HG03135 (cell line): ENCODE data around the gene TRIM60.
"Not testable (repeated sequence)": the region's sequence is repeated elsewhere in the genome, so short reads cannot be mapped to it uniquely, and the experiment has no call there.

Source experiments
- ATAC-seq: cut with Tn5 transposase; IDR thresholded peaks from one replicate; pipeline ENCODE4 v1.9.1; 2021; ENCODE audit warnings: mild to moderate bottlenecking, moderate library complexity; ENCODE audit not compliant: unreplicated experiment

TRIM60 gene

DNA sequence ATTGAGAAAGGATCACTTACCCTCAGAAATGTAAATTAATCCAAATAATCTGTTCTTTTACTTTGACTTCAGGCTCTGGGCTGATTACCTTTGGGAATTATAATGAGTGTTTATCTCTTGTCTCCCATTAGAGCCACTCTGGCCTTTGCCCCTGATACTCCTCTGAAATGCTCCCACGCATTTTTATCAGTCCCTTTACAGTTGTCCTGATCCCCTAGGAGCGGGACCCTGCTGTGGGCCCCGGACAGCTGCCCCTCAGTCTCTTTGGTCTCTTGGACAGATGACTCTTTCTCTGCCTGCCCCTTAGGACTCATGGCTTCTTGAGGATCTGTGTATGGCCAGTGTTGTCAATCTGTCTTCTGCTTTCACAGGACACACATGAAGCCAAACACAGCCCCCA lies 20.8 kb downstream of the TRIM60 start:
- no peak for ATAC-seq

DNA sequence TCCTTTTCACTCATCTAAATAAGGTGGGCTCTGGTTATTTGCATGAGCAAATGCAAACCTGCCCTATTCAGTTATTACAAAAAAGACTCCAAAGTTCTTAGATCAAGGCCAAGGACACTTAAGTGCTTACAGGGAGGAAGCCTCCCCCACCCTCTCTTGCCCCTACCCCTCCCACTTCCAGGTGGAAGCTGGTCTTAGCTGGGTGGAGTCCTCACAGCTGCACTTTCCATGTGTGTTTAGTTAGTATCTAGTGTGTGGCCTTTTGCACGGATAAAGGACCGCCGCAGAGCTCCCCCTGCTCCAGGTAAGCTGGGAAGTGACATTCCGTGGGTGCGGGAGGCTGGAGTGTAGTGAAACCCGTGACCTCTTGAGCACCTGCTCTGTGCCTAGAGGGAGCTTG lies 21.8 kb downstream of the TRIM60 start, which contains the start of gene TRIM75:
TSS of gene TRIM75 (plus strand) at position 222 of the 400 bp plus-strand sequence. CDS start 5,282 bp downstream, outside the sequence.
- ATAC-seq = no peak

DNA sequence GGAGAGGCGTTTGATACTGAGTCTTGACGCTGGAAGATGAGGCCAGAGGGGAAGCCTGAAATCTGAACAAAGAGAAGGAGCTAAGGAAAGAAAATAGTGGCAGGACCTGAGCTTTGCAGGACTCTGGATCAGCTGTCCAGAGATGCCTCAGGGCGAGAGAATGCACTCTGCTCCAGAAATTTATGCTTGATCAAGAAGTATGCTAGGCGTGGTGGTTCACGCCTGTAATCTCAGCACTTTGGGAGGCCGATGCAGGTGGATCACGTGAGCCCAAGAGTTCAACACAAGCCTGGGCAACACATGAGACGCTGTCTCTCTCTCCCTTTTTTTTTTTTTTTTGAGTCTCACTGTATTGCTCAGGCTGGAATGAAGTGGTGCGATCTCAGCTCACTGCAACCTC lies 23.8 kb downstream of the TRIM60 start:
- no peak for ATAC-seq

DNA sequence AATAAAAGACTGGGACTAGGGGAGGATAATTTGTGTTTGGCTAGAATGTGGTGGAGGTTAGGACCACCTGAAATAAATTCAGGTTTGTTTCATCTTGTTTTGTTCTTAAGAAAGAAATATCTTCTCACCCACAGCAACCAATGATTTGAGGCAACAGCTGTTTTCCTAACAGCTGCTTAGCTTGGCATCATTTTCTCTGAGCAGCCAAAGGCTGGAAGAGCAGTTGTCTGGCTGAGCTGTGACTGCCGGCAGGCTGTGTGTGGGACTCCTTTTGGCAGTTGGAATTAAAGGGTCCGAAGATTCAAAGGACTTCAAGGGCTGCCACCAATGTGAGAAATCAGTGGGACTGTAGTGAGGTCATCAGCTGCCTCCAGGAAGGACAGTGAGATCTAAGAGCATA lies 26.9 kb downstream of the TRIM60 start:
- no peak for ATAC-seq

DNA sequence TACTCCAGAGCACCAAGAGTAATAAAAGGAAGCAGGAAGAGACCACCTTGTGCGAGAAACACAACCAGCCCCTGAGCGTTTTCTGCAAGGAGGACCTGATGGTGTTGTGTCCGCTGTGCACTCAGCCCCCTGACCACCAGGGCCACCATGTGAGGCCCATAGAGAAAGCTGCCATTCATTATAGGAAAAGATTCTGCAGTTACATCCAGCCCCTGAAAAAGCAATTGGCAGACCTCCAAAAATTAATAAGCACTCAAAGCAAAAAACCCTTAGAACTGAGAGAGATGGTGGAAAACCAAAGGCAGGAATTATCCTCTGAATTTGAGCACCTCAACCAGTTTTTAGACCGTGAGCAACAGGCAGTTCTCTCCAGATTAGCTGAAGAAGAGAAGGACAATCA lies 27.6 kb downstream of the TRIM60 start:
- no peak for ATAC-seq

DNA sequence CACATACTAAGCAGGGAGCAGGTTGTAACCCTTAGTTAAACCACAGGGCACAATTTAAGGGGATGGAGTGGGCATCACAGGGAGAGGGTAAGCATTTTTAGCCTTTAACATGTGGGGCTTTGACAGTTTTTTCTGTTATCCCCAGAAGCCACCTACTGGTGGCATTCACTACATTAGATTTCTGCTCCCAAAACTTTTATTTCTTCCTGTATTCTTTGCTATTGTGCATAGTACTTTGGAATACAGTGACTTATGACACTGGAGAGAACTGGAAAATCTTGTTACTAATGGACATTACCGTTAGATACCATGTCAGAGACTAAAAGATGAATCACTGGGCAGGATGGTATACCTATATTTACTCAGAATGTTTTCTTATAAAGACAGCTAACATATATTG lies 29.1 kb downstream of the TRIM60 start:
- no peak for ATAC-seq

DNA sequence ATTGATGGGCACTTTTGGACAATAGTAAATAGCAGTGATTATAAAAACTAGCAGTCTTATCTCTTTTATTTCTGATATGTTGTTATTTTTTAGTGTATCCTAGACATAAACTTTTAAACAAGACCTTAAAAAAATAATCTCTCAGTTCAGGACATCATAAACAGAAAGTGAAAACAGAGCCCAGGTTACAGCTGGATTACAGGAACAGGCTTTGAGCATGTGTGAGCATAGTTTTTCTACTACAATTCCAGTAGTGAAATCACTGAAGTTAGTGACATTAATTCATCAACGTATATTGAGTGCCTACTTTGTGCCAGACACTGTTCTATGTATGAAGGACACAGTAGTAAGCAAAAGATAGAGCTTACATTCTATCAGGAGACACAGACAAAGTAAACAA lies 38.8 kb downstream of the TRIM60 start:
- ATAC-seq = no peak

DNA sequence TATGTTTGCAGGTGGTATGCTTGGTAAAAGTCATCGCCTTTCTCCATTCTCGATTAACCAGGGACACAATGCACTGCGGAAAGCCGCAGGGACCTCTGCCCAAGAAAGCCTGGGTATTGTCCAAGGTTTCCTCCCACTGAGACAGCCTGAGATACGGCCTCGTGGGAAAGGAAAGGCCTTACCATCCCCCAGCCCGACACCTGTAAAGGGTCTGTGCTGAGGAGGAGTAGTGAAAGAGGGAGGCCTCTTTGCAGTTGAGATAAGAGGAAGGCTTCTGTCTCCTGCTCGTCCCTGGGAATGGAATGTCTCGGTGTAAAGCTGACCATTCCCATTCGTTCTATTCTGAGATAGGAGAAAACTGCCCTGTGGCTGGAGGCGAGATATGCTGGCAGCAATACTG lies 41.5 kb downstream of the TRIM60 start:
- ATAC-seq = not testable (repeated sequence)

DNA sequence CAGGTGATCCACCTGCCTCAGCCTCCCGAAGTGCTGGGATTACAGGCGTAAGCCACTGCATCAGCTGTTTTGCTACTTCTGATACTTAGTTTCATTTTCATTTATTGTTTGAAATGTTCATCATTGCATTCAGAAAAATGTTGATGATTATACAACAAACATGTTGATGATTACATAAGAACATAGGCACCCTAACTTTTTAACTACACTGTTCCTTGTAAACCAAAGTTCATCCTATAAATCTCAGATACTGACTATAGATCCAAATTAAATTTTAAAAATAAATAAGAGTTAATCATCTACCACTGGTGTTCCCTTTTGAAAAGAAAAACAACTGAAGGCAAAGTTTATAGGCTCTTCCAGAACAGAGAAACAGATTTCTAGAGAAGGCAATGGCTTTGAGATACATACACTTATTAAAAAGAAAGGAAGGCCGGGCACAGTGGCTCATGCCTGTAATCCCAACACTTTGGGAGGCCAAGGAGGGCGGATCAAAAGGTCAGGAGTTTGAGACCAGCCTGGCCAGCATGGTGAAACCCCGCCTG lies 45.3 kb downstream of the TRIM60 start:
- ATAC-seq = no peak

DNA sequence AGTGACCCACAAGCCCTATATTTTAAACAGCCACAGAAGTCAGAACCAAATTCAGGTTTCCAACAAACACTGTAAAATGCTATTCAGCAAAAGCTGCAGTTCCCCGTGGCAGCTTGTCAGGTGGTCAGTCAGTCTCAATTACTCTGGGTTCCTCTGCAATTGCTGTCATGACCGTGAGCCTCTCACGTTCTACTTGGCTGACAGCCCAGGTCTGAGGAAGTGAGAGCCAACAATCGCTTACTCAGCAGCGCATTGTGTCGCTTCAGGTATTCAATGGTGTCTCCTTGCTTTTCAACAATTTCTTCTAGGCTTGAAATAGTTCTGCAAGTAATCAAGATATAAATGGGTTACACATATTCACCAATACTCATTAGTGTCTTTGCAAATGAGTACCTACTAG lies 47.7 kb downstream of the TRIM60 start:
- no peak for ATAC-seq

DNA sequence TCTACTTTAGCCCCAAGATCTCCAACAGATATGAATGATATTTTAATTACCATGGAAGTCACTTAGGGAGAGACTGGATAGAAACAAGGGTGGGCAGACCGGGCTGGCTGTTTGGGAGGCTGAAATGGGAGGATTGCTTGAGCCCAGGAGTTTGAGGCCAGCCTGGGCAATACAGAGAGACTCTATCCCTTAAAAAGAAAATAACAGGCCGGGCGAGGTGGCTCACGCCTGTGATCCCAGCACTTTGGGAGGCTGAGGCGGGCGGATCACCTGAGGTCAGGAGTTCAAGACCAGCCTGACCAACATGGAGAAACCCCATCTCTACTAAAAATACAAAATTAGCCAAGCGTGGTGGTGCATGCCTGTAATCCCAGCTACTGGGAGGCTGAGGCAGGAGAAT lies 53.0 kb downstream of the TRIM60 start:
- ATAC-seq = not testable (repeated sequence)

DNA sequence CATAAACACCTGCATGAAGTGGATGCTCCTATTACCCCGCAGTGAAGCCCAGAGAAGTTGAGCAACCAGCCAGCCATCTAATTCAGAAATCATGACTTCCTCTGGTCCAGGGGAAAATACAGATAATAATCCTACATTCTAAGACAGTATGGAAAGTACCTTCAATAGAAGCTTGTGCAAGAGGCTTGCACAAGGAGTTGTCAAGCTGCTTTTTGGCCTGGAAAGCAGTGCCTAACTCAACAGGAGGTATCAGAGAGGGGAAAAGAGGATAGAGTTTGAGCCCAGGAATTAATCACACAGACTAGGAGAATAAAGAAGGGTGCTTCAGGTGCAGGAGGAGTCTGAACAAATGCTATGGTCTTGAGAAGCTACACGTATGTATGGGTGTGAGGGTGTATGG lies 54.1 kb downstream of the TRIM60 start:
- no peak for ATAC-seq

DNA sequence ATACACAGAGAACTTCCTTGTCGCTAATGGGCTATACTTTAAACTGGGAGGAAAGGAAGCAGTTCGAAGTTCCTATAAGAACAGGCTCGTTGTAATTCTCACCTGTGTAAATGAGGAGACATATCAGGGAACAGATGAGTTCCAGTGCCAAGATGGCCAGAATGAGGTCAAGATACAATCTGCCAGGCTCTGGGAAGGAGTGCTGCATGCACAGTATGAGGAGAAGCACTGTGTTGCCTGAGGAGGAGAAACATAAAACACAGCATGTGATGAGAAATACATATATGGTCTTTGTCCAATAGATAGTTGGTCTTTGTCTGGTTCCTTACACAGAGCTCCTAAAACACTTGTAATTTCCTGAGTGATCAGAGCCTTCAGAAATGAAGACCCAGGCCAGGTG lies 56.6 kb downstream of the TRIM60 start:
- no peak for ATAC-seq
